ENCODE data around the gene MSL2.

DNA sequence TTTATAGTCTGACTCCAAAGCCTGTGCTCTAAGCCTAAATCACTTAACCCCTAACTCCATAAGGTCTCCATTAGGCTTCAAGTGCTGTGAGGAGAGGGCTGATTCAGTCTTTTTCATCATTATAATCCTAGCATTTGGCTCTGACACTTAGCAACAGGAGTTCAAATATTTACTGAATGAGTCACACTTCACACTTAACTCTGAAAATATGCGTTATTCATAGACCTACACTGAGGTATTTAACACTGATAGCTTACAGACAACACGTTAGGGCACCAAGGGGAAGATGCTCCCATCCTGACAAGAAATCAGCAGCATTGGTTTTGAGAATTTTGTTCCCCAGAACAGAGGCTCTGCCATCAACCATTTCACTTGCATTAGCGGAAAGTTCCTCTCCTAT lies 53.5 kb downstream of the MSL2 start:
- TF ChIP-seq, protein P1, sequence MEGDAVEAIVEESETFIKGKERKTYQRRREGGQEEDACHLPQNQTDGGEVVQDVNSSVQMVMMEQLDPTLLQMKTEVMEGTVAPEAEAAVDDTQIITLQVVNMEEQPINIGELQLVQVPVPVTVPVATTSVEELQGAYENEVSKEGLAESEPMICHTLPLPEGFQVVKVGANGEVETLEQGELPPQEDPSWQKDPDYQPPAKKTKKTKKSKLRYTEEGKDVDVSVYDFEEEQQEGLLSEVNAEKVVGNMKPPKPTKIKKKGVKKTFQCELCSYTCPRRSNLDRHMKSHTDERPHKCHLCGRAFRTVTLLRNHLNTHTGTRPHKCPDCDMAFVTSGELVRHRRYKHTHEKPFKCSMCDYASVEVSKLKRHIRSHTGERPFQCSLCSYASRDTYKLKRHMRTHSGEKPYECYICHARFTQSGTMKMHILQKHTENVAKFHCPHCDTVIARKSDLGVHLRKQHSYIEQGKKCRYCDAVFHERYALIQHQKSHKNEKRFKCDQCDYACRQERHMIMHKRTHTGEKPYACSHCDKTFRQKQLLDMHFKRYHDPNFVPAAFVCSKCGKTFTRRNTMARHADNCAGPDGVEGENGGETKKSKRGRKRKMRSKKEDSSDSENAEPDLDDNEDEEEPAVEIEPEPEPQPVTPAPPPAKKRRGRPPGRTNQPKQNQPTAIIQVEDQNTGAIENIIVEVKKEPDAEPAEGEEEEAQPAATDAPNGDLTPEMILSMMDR (conservative IDR thresholded peaks at IDR 0.05 in 1 of 2, IDR thresholded peaks at IDR 0.05 in 1 of 2; ENCODE audit: extremely low read depth in 1 of 2, insufficient read depth in 1 of 2, low read depth in 1 of 2, low read length in 2 of 2) = no peak
- TF ChIP-seq EZH2 (IDR thresholded peaks at IDR 0.05; ENCODE audit: borderline replicate concordance, low read length) = no peak
